BJ (cell line): Measurements from ENCODE around the gene ADGRE2. TPM values are rescaled to one million over a fixed set of nuclear protein-coding genes. Genes with fewer than 3 reads are reported as not detected.

Experiments
- CTCF ChIA-PET: fragments of 350-600 bp; formaldehyde crosslinking; extraction: SDS; loops from one replicate; lab custom pipeline; 2021; ENCODE audit warnings: antibody characterized with exemption, inconsistent platforms; lab: Yijun Ruan, JAX
- POLR2A ChIA-PET: fragments of 300-600 bp; sonication (Branson Sonifier 250); formaldehyde crosslinking; extraction: SDS; loops from one replicate; lab custom pipeline; 2021; ENCODE audit warnings: antibody characterized with exemption; lab: Charles Lee
- DNase-seq: peaks from one replicate; pipeline ENCODE4 v3.0.0-alpha.2; 2011; ENCODE audit warnings: low read depth
- H3K27me3 ChIP-seq: 2 replicates; pipeline ENCODE4 v1.6.0; 2011; ENCODE audit warnings: low read length; ENCODE audit not compliant: control insufficient read depth, insufficient read depth
- H3K36me3 ChIP-seq: 2 replicates; pipeline ENCODE4 v1.5.1; 2011; ENCODE audit warnings: low read length; ENCODE audit not compliant: control insufficient read depth, insufficient read depth
- H3K4me3 ChIP-seq: 2 replicates; pipeline ENCODE4 v1.5.1; 2011; ENCODE audit warnings: low read depth, mild to moderate bottlenecking, control low read depth, low read length
- polyA plus RNA-seq: library from polyadenylated mRNA; depleted of rRNA; stranded (reverse); fragments of >200 nt; gene quantifications from 2 replicates; pipeline ENCODE4 v1.2.3, GENCODE V29; 2011
- TF ChIP-seq, protein P1 (sequence below): IDR thresholded peaks from 2 replicates; pipeline ENCODE4 v1.5.1; 2011; ENCODE audit warnings: low read depth, mild to moderate bottlenecking, control low read depth, inconsistent platforms, low read length, moderate library complexity; ENCODE audit not compliant: insufficient read depth

ADGRE2 gene
- polyA plus RNA-seq, 1 experiment, result 0.72 TPM

DNA sequence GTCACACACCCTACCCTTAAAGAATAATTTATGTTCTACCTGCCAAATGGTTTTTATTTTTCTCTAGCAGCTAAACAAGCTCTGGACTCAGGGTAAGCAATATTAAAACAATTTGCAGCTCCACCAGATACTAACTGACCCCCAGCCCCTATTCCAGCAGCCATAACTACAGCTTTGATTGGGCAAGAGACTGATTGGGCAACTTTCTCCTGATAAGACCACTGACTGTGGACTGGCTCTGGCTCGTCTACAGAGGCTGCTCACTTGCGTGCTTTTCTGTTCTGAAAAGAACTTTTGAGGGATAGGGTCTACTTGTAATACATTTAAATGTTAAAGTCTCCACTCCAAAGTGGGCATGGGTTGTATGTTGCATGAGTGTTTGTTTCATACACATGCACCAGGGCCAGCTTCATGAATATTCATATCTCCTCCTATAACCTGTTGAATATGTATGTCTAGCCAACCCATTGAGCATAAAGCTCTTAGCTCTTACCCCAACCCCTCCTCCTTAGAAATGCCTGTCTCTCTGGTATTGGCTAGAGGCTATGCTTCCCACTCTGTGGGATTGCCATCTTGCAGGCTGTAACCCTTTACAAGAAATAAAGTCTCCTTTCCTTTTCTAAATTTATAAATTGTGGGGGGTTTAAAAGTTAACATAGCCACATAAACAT lies 36.8 kb upstream of the ADGRE2 start:
- no peak for DNase-seq
- POLR2A ChIA-PET, result no interaction called here
- no peak overlapping the region for H3K4me3 ChIP-seq
- TF ChIP-seq, protein P1, sequence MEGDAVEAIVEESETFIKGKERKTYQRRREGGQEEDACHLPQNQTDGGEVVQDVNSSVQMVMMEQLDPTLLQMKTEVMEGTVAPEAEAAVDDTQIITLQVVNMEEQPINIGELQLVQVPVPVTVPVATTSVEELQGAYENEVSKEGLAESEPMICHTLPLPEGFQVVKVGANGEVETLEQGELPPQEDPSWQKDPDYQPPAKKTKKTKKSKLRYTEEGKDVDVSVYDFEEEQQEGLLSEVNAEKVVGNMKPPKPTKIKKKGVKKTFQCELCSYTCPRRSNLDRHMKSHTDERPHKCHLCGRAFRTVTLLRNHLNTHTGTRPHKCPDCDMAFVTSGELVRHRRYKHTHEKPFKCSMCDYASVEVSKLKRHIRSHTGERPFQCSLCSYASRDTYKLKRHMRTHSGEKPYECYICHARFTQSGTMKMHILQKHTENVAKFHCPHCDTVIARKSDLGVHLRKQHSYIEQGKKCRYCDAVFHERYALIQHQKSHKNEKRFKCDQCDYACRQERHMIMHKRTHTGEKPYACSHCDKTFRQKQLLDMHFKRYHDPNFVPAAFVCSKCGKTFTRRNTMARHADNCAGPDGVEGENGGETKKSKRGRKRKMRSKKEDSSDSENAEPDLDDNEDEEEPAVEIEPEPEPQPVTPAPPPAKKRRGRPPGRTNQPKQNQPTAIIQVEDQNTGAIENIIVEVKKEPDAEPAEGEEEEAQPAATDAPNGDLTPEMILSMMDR, result no peak
- CTCF ChIA-PET, result no interaction called here
- H3K27me3 ChIP-seq, result no peaks in the 10 kb centered on the region
- H3K36me3 ChIP-seq, result no peaks in the 10 kb centered on the region

DNA sequence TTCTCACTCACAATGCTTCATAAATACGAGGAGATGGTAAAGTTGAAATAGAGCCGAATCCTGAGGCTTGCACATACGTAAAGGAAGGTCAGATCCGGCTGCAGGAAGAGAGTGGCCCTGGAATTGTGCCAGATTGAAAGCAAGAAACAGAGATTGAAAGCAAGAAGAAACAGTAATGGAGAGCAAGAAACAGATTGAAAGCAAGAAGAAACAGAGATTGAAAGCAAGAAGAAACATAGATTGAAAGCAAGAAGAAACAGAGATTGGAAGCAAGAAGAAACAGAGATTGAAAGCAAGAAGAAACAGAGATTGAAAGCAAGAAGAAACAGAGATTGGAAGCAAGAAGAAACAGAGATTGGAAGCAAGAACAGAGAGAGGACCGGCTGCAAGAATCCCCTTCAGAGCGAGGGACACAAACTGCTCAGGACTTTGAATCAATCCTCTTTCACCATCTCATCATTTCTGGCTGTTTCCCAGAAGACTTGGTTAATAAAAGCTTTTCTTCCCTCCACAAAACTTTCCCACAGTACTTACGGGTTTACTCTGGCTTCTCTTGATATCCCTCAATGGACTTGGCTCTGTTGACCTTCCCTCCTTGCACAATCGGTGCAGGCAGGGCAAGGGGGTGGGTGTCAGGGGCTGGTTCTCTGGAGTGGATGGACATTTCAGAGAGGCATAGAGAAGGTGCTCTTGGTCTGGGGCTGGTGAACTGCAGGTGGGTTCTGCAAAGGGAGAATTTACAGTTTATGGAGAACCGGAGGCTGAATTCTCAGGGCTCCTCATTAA lies 31.1 kb upstream of the ADGRE2 start:
- POLR2A ChIA-PET, result no interaction called here
- no peaks in the 10 kb centered on the region for H3K27me3 ChIP-seq
- TF ChIP-seq, protein P1, result no peak
- no peaks in the 10 kb centered on the region for H3K36me3 ChIP-seq
- no peak for DNase-seq
- no peak overlapping the region for H3K4me3 ChIP-seq
- CTCF ChIA-PET, result no interaction called here

DNA sequence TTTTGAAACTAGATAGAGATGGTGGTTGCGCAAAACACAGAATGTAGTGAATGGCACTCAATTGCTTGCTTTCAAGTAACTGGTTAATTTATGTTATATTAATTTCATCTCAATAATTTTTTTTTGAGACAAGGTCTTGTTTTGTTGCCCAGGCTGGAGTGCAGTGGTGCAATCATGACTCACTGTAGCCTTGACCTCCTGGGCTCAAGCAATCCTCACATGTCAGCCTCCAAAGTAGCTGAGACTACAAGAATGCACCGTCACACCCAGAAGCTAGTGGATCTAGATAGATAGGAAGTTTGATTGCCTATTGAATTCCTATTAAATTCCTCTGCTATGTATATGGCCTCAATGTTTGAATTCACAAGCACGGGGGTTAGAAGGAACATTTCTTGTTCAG lies 26.4 kb upstream of the ADGRE2 start:
- Histone ChIP-seq H3K27me3 (no peaks in the 10 kb centered on the region), H3K36me3 (no peaks in the 10 kb centered on the region), H3K4me3 (no peak overlapping the region)
- CTCF ChIA-PET, result interaction anchor here (3.5 kb wide), 1 partner anchor 18 kb away, joined by 11 read pairs; no protein-coding TSS in a partner anchor
- POLR2A ChIA-PET, result no interaction called here
- TF ChIP-seq, protein P1, result no peak
- no peak for DNase-seq

DNA sequence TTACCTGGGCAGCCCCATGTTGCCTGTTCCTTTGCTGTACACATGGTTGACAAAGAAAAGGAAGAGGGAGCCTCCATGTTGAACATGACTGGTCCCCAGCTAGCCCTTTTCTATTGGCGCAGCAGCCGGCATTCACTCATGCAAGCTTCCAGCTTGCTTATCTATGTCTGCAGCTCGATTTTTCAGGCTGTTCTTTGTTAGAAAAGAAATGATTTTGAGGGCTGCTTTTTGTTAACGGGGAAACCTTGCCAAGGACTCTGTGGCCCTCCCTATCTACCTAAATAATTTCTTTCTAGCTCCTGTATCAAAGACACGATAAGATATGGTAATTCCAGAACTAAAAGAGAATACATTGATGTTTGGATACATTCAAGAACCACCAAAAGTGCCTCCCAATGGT lies 20.4 kb upstream of the ADGRE2 start:
- CTCF ChIA-PET, result interaction anchor here (2.4 kb wide), 1 partner anchor 12 kb away, joined by 11 read pairs; no protein-coding TSS in a partner anchor
- TF ChIP-seq, protein P1, result no peak
- Histone ChIP-seq H3K27me3 (no peaks in the 10 kb centered on the region), H3K4me3 (no peak overlapping the region), H3K36me3 (no peaks in the 10 kb centered on the region)
- POLR2A ChIA-PET, result no interaction called here
- no peak for DNase-seq

DNA sequence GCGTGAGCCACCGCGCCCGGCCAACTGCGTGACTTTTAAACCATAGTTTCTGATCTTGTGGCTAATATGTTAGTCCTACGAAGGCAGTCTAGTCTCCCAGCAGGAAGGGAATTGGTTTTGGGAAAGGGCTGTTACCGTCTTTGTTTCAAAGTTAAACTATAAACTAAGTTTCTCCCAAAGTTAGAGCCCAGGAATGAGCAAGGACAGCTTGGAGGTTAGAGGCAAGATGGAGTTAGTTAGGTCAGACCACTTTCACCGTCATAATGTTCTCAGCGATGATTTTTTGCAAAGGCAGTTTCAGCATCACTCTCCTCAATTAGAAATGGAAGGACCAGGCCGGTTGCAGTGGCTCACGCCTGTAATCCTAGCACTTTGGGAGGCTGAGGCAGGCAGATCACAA lies 17.7 kb upstream of the ADGRE2 start:
- no peak for DNase-seq
- Histone ChIP-seq H3K27me3 (no peaks in the 10 kb centered on the region), H3K4me3 (no peak overlapping the region), H3K36me3 (no peaks in the 10 kb centered on the region)
- TF ChIP-seq, protein P1, result no peak
- ChIA-PET POLR2A (no interaction called here), CTCF (interaction anchor here (0.8 to 1.4 kb wide), 2 partner anchors 9 to 10 kb away, joined by 3 to 4 read pairs; no protein-coding TSS in a partner anchor)
